LNCaP clone FGC (cell line): Measurements from ENCODE around the gene INPP4A.

Source experiments
- DNase-seq: peaks from one replicate; pipeline ENCODE4 v3.0.0-alpha.2; 2011; ENCODE audit warnings: low read depth
- H3K4me3 ChIP-seq: 2 replicates; pipeline ENCODE4 v1.5.1; 2011; ENCODE audit warnings: mild to moderate bottlenecking, low read depth, low read length, control low read depth
- CTCF ChIP-seq: IDR thresholded peaks from 2 replicates; pipeline ENCODE4 v1.5.1; 2012; ENCODE audit warnings: mild to moderate bottlenecking; ENCODE audit not compliant: control insufficient read depth, insufficient read depth; ENCODE audit errors: extremely low read depth

Gene INPP4A

DNA sequence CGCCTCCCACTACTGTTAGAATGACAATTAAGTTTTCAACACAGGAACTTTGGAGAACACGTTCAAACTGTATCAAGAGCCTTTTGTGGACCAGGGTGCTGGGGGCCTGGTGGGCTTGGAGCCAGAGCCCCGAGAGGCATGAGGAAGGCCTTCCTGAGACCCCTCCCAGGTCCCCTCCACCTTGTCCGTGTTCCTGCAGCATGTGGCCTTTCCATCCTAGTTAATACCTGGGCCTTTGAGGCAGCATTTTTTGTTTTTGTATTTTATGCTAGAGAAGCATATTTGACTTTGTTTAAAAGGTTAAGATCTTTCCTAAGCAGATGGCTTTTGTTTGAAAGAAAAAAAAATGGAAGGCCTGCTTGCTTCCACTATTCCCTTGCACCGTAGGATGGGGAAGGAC, 68.0 kb downstream of the INPP4A start:
- no peak for TF ChIP-seq CTCF
- no peak overlapping the region for H3K4me3 ChIP-seq
- no peak for DNase-seq

DNA sequence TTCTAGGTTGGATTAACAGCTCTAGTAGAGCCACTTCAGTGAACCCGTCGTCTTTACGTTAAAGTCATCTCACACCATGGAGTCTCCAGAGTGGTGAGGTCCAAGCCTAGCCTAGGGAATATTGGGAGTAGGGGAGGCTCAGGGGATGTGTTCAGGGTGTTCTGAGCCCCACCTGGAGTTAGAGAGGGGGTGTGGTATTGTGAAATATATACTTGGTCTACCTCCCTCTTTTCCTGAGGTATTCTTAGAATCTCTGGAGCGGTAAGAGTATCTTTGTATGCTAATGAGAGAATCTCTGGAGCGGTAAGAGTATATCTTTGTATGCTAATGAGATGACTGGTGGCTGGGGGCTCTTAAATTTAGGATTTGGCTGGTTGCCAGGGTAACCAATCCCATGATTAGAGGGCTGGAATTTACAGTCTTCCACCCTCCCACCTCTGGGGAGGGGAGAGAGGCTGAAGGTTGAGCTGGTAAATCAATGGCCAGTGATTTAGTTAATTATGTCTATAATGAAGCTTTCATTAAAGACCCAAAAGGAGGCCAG, 69.5 kb downstream of the INPP4A start:
- TF ChIP-seq CTCF = no peak
- no peak overlapping the region for H3K4me3 ChIP-seq

GRCh38 chr2:98514879-98515249, 70.2 kb downstream of the INPP4A start:
- DNase-seq = no peak
- TF ChIP-seq CTCF = no peak
- no peak overlapping the region for H3K4me3 ChIP-seq

More for the DNA sequence above, 69.5 kb downstream of the INPP4A start:
- no peak for DNase-seq

DNA sequence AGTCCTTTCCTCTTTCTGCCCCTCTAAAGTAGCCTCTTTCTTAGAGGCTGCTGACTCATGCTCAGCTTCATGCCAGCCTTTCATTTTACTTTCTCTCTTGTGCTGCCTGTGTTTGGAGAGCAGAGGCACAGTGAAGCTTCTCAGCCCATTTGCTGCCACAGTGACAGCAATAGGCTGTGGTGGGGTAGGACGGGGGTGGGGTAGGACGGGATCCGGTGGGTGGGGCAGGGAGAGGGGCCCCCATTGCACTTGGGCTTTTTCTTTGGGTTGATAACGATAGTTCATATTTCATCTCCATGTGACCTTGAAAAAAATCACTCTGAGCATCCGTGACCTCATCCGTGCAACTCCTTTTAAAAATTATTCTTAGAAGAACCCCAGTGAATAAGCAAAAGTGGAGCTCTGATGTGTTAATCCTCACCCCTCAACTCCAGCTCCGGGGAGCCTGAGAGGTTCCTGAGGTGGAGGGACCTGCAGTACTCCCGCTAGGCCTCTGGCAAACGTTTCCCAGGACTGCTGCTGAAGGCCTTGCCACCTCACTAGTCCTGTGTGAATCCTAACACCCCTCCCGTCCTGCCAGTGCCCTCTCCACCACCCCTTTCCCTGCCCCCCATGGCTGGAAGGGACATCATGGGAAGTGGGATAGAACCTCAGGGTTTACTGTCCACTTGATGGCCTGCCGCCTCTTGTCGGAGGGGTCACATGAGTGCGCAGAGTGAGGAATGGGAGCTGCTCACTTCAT, 70.8 kb downstream of the INPP4A start:
- no peak for DNase-seq
- TF ChIP-seq CTCF = no peak
- no peak overlapping the region for H3K4me3 ChIP-seq

- no peak for DNase-seq
- TF ChIP-seq CTCF = no peak
Measured at GRCh38 chr2:98516571-98516970, 71.9 kb downstream of the INPP4A start.

GRCh38 chr2:98517636-98518035, 73.0 kb downstream of the INPP4A start:
- DNase-seq = no peak
- TF ChIP-seq CTCF = no peak
- no peak overlapping the region for H3K4me3 ChIP-seq

More at GRCh38 chr2:98516571-98516970, 71.9 kb downstream of the INPP4A start:
- H3K4me3 ChIP-seq = no peak overlapping the region

- no peak for TF ChIP-seq CTCF
- no peak for DNase-seq
- no peak overlapping the region for H3K4me3 ChIP-seq
Measured at GRCh38 chr2:98518101-98518500, 73.4 kb downstream of the INPP4A start.
